GM18870 (cell line): ENCODE results near the gene CDHR3.

Source experiments
- ATAC-seq: cut with Tn5 transposase; IDR thresholded peaks from one replicate; pipeline ENCODE4 v1.9.1; 2021; ENCODE audit warnings: moderate library complexity; ENCODE audit not compliant: unreplicated experiment

Gene CDHR3

GRCh38 chr7:106023369-106024322 is 60.6 kb downstream of the CDHR3 start:
- no peak for ATAC-seq

- ATAC-seq, result no peak
These were observed 63.0 kb downstream of the CDHR3 start for GRCh38 chr7:106026101-106026500.

GRCh38 chr7:106029451-106029850 is 66.4 kb downstream of the CDHR3 start:
- no peak for ATAC-seq

- ATAC-seq, result no peak
These were observed 66.9 kb downstream of the CDHR3 start for GRCh38 chr7:106029941-106030340.

- ATAC-seq, result no peak
These were observed 68.4 kb downstream of the CDHR3 start for GRCh38 chr7:106031300-106032035.

GRCh38 chr7:106032295-106032694 is 69.2 kb downstream of the CDHR3 start:
- no peak for ATAC-seq

GRCh38 chr7:106033735-106034134 is 70.7 kb downstream of the CDHR3 start:
- ATAC-seq, result no peak

- ATAC-seq, result no peak
These were observed 71.3 kb downstream of the CDHR3 start for GRCh38 chr7:106034383-106034782.

- no peak for ATAC-seq
These were observed 72.5 kb downstream of the CDHR3 start for GRCh38 chr7:106035568-106035967.

- no peak for ATAC-seq
These were observed 72.9 kb downstream of the CDHR3 start for GRCh38 chr7:106036004-106036403.

GRCh38 chr7:106037489-106038176 is 74.6 kb downstream of the CDHR3 start:
- no peak for ATAC-seq

- ATAC-seq, result no peak
These were observed 75.2 kb downstream of the CDHR3 start for GRCh38 chr7:106038289-106038688.

GRCh38 chr7:106038916-106039315 is 75.9 kb downstream of the CDHR3 start:
- ATAC-seq, result no peak

GRCh38 chr7:106039486-106040060 is 76.5 kb downstream of the CDHR3 start:
- ATAC-seq, result no peak

GRCh38 chr7:106041140-106041717 is 78.2 kb downstream of the CDHR3 start:
- ATAC-seq, result no peak

GRCh38 chr7:106042196-106042611 is 79.1 kb downstream of the CDHR3 start:
- ATAC-seq, result no peak

GRCh38 chr7:106045139-106045538 is 82.1 kb downstream of the CDHR3 start:
- no peak for ATAC-seq

- ATAC-seq, result no peak
These were observed 82.5 kb downstream of the CDHR3 start for GRCh38 chr7:106045586-106045985.

- ATAC-seq, result no peak
These were observed 84.1 kb downstream of the CDHR3 start for GRCh38 chr7:106047184-106047583.

- no peak for ATAC-seq
These were observed 85.0 kb downstream of the CDHR3 start for GRCh38 chr7:106047818-106048705.
